Neural cell (in vitro differentiated cells): ENCODE results near the gene ASS1. TPM values are rescaled to one million over a fixed set of nuclear protein-coding genes. Genes with fewer than 3 reads are reported as not detected.

Source experiments
- H2AFZ ChIP-seq: fragments of 200-600, 300-800 bp; sonication (generic), shearing (Covaris generic); 2 replicates; pipeline ENCODE4 v1.6.0; 2014; ENCODE audit warnings: low read depth, mild to moderate bottlenecking, antibody characterized with exemption, low read length, moderate library complexity
- H3F3A ChIP-seq: fragments of 200-600 bp; shearing (Covaris generic); 2 replicates; pipeline ENCODE4 v1.6.1; 2016; ENCODE audit warnings: mild to moderate bottlenecking, moderate library complexity, mixed read lengths, antibody characterized with exemption, low read length; ENCODE audit not compliant: insufficient read depth, poor library complexity, severe bottlenecking
- H3K27ac ChIP-seq: fragments of 200-600, 300-800 bp; sonication (generic), shearing (Covaris generic); 2 replicates; pipeline ENCODE4 v1.5.1; 2014; ENCODE audit warnings: mild to moderate bottlenecking, low read length, moderate library complexity
- H3K27me3 ChIP-seq: fragments of 300-800, 200-600 bp; sonication (generic), shearing (Covaris generic); 2 replicates; pipeline ENCODE4 v1.6.0; 2014; ENCODE audit warnings: mild to moderate bottlenecking, low read depth, low read length, moderate library complexity; ENCODE audit not compliant: insufficient read depth
- H3K36me3 ChIP-seq: fragments of 300-800, 200-600 bp; sonication (generic), shearing (Covaris generic); 2 replicates; pipeline ENCODE4 v1.5.1; 2014; ENCODE audit warnings: mild to moderate bottlenecking, antibody characterized with exemption, low read length, moderate library complexity; ENCODE audit not compliant: insufficient read depth
- H3K4me2 ChIP-seq: fragments of 300-800, 200-600 bp; sonication (generic), shearing (Covaris generic); 2 replicates; pipeline ENCODE4 v1.6.0; 2014; ENCODE audit warnings: mild to moderate bottlenecking, low read length
- H3K4me3 ChIP-seq: fragments of 300-800, 200-600 bp; sonication (generic), shearing (Covaris generic); 2 replicates; pipeline ENCODE4 v1.5.1; 2014; ENCODE audit warnings: mild to moderate bottlenecking, low read length, moderate library complexity
- H3K79me2 ChIP-seq: fragments of 200-600 bp; shearing (Covaris generic); replicated peaks from 2 replicates; pipeline ENCODE4 v1.6.0; 2014; ENCODE audit warnings: mild to moderate bottlenecking, low read length, moderate library complexity; ENCODE audit not compliant: insufficient read depth
- H3K9ac ChIP-seq: fragments of 300-800, 200-600 bp; sonication (generic), shearing (Covaris generic); 2 replicates; pipeline ENCODE4 v1.6.1; 2016; ENCODE audit warnings: mild to moderate bottlenecking, low read length, mixed read lengths
- H3K9me2 ChIP-seq: fragments of 200-600 bp; shearing (Covaris generic); 2 replicates; pipeline ENCODE4 v1.6.1; 2016; ENCODE audit warnings: mild to moderate bottlenecking, low read length, mixed read lengths; ENCODE audit not compliant: insufficient read depth
- H3K9me3 ChIP-seq: fragments of 200-600, 300-800 bp; sonication (generic), shearing (Covaris generic); 2 replicates; pipeline ENCODE4 v1.6.1; 2016; ENCODE audit warnings: mild to moderate bottlenecking, mixed run types, low read length, moderate library complexity, mixed read lengths
- H4K20me1 ChIP-seq: fragments of 200-600 bp; shearing (Covaris generic); 2 replicates; pipeline ENCODE4 v1.6.1; 2016; ENCODE audit warnings: mild to moderate bottlenecking, mixed run types; ENCODE audit not compliant: insufficient read depth
- CTCF ChIP-seq: fragments of 450-650 bp; IDR thresholded peaks from 2 replicates; pipeline ENCODE4 v1.5.1; 2014; ENCODE audit warnings: antibody characterized with exemption, mild to moderate bottlenecking, moderate library complexity; ENCODE audit not compliant: poor library complexity, severe bottlenecking
- EP300 ChIP-seq: fragments of 450-650 bp; conservative IDR thresholded peaks from 2 replicates; pipeline ENCODE4 v1.6.1; 2014; ENCODE audit warnings: antibody characterized with exemption, mild to moderate bottlenecking, moderate library complexity; ENCODE audit not compliant: poor library complexity, severe bottlenecking
- EZH2 ChIP-seq: fragments of 200-600, 300-800 bp; shearing (Covaris generic), sonication (generic); IDR thresholded peaks from 2 replicates; pipeline ENCODE4 v1.6.1; 2014; ENCODE audit warnings: antibody characterized with exemption, low read length, borderline replicate concordance, mild to moderate bottlenecking; ENCODE audit not compliant: insufficient read depth, poor library complexity, severe bottlenecking
- MXI1 ChIP-seq: fragments of 450-650 bp; conservative IDR thresholded peaks from 2 replicates; pipeline ENCODE4 v1.6.1; 2014; ENCODE audit warnings: antibody characterized with exemption, mild to moderate bottlenecking; ENCODE audit not compliant: poor library complexity, severe bottlenecking
- POLR2AphosphoS5 ChIP-seq: IDR thresholded peaks from 2 replicates; pipeline ENCODE4 v1.6.1; 2012
- RAD21 ChIP-seq: fragments of 450-650 bp; conservative IDR thresholded peaks from 2 replicates; pipeline ENCODE4 v1.6.1; 2014; ENCODE audit warnings: antibody characterized with exemption, mild to moderate bottlenecking, moderate library complexity
- SMC3 ChIP-seq: fragments of 450-650 bp; conservative IDR thresholded peaks from 2 replicates; pipeline ENCODE4 v1.6.1; 2014; ENCODE audit warnings: antibody characterized with exemption, mild to moderate bottlenecking, moderate library complexity; ENCODE audit not compliant: poor library complexity
- TAF1 ChIP-seq: IDR thresholded peaks from 2 replicates; pipeline ENCODE4 v1.6.1; 2012; ENCODE audit warnings: low read depth
- polyA plus RNA-seq: library from polyadenylated mRNA; depleted of rRNA; stranded (reverse); fragments of >200 nt; gene quantifications from 2 replicates; pipeline ENCODE4 v1.2.3, GENCODE V29; 2014
- TF ChIP-seq, protein P1 (sequence below): IDR thresholded peaks from 2 replicates; pipeline ENCODE4 v1.6.1; 2012; ENCODE audit warnings: borderline replicate concordance

Gene ASS1
- polyA plus RNA-seq, 1 donor from 2014 or later, result 2.6 TPM

- no peaks in the 10 kb centered on the region for H3K9me3 ChIP-seq
- no peak overlapping the region for H3K27ac ChIP-seq
- H3K27me3 ChIP-seq, result no peaks in the 10 kb centered on the region
- H3F3A ChIP-seq, result no peaks in the 10 kb centered on the region
- no peak overlapping the region for H2AFZ ChIP-seq
- no peaks in the 10 kb centered on the region for H3K36me3 ChIP-seq
- H4K20me1 ChIP-seq, result no peaks in the 10 kb centered on the region
- H3K79me2 ChIP-seq, result no peaks in the 10 kb centered on the region
- no peak for TF ChIP-seq SMC3
- no peak for TF ChIP-seq EZH2
- no peak for TF ChIP-seq CTCF
- no peaks in the 10 kb centered on the region for H3K9me2 ChIP-seq
- H3K9ac ChIP-seq, result no peak overlapping the region
- H3K4me3 ChIP-seq, result no peak overlapping the region
- H3K4me2 ChIP-seq, result no peak overlapping the region
Measured at GRCh38 chr9:130451509-130452388, 7.0 kb downstream of the ASS1 start.

- no peak overlapping the region for H3K9ac ChIP-seq
- no peaks in the 10 kb centered on the region for H3F3A ChIP-seq
- no peaks in the 10 kb centered on the region for H3K27me3 ChIP-seq
- no peak overlapping the region for H3K4me3 ChIP-seq
- TF ChIP-seq TAF1, result no peak
- no peak for TF ChIP-seq EZH2
- TF ChIP-seq, protein P1, sequence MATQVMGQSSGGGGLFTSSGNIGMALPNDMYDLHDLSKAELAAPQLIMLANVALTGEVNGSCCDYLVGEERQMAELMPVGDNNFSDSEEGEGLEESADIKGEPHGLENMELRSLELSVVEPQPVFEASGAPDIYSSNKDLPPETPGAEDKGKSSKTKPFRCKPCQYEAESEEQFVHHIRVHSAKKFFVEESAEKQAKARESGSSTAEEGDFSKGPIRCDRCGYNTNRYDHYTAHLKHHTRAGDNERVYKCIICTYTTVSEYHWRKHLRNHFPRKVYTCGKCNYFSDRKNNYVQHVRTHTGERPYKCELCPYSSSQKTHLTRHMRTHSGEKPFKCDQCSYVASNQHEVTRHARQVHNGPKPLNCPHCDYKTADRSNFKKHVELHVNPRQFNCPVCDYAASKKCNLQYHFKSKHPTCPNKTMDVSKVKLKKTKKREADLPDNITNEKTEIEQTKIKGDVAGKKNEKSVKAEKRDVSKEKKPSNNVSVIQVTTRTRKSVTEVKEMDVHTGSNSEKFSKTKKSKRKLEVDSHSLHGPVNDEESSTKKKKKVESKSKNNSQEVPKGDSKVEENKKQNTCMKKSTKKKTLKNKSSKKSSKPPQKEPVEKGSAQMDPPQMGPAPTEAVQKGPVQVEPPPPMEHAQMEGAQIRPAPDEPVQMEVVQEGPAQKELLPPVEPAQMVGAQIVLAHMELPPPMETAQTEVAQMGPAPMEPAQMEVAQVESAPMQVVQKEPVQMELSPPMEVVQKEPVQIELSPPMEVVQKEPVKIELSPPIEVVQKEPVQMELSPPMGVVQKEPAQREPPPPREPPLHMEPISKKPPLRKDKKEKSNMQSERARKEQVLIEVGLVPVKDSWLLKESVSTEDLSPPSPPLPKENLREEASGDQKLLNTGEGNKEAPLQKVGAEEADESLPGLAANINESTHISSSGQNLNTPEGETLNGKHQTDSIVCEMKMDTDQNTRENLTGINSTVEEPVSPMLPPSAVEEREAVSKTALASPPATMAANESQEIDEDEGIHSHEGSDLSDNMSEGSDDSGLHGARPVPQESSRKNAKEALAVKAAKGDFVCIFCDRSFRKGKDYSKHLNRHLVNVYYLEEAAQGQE, result no peak
- TF ChIP-seq POLR2AphosphoS5, result no peak
- TF ChIP-seq EP300, result no peak
- no peak for TF ChIP-seq CTCF
- TF ChIP-seq MXI1, result no peak
- TF ChIP-seq RAD21, result no peak
- TF ChIP-seq SMC3, result no peak
- no peaks in the 10 kb centered on the region for H3K36me3 ChIP-seq
- no peaks in the 10 kb centered on the region for H3K9me3 ChIP-seq
- no peak overlapping the region for H2AFZ ChIP-seq
- H3K9me2 ChIP-seq, result no peaks in the 10 kb centered on the region
- H3K27ac ChIP-seq, result no peak overlapping the region
- no peak overlapping the region for H3K4me2 ChIP-seq
- no peaks in the 10 kb centered on the region for H3K79me2 ChIP-seq
- H4K20me1 ChIP-seq, result no peaks in the 10 kb centered on the region
Measured at GRCh38 chr9:130452835-130453234, 8.1 kb downstream of the ASS1 start.
